Islet precursor cell (in vitro differentiated cells): ENCODE measurements around the gene TPSAB1.
"Not testable (repeated sequence)": the region's sequence is repeated elsewhere in the genome, so short reads cannot be mapped to it uniquely, and the experiment has no call there.

Source experiments
- DNase-seq: peaks from one replicate; pipeline ENCODE4 v3.0.0-alpha.2; 2018

Gene TPSAB1

DNA sequence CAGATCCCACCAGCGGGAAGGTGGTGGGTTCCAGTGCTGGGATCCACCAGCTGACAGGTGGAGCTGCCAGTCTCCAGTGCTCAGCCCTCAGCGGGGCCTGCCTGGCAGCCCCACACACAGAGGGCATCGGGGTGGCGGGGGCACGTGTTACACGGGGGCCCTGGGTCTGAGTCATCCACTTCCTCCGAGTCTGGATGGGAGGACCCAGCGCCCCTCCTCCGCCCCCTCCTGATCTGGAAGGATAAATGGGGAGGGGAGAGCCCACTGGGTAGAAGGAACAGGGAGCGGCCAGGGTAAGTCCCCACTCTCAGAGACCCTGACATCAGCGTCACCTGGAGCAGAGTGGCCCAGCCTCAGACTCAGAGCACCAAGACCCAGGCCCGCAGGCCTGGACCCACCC lies at the start of gene TPSAB1:
TSS of gene TPSAB1 (plus strand) at position 270 of the 400 bp plus-strand sequence. CDS start 234 bp downstream, outside the sequence.
- not testable (repeated sequence) for DNase-seq

GRCh38 chr16:1190789-1191188 lies 49.7 kb upstream of the TPSAB1 start:
- DNase-seq: not testable (repeated sequence)

DNA sequence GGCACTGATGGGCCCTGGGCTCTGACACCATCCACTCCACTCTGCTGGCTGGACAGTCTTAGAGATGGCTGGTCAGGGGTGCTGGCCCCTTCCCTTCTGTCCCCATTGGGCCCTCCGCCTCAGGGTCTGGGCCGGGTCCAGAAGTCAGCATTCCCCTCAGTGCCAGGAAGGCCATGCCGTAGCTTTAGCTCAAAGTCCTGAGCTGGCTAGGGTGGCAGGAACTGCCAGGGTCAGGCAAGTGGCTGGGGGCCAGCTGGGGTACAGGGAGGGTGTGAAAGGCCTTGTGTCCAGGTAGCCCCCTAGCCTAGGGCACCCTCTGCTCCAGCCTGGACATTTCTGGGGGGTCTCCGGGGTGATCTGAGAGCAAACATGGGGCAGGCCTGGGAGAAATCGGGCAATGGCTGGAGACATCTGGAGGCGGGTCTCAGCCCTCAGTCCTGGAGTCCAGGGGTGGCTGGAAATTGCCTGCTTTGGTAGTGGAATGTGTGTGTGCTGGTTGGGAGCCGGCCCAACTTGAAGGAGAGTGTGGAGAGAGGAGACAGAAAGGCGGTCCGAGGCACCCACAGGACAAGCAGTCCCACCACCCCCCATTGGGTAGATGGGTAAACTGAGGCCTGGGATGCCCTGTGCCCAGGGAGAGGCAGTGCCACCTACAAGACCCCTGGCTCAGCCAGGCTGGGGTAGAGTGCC lies 48.0 kb upstream of the TPSAB1 start:
- no peak for DNase-seq

- DNase-seq: no peak
These were observed 47.2 kb upstream of the TPSAB1 start for GRCh38 chr16:1193143-1193824.

DNA sequence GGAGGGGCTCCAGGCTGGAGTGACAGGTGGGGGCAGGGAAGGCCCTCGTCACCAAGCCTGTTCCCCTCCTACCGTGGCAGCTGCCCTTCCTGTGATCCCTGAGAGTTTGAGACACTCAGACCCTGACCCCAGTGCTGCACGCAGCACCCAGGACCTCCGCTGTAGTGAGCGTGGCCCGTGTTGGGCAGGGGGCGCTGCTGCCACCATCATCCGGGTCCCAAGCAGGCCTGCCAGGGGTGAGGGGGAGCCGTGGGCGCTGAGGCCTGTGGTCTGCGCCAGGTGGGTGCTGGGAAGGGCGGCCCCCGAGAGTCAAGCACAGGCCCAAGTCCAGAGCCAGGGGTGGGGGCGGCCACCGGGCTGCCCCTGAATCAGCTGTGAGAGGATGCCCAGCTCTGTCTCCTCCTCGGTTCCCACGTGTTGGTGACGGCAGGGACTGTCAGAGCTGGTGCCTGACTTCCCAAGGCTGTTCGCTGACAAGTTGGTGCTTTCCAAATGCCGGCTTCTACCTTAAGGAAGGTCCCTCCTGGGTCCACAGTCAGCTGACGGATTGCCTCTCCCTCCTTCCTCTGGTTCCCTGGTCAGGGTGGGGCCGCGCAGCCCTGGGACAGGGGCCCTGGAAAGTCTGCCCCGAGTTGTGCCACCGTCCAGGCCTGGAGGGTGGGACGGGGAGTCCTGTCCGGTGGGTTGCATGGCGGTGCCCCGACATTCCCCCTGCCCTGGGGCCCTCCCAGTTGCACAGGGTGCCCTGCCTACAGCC lies 46.5 kb upstream of the TPSAB1 start:
- no peak for DNase-seq

- no peak for DNase-seq
These were observed 45.7 kb upstream of the TPSAB1 start for GRCh38 chr16:1194665-1195392.

- no peak for DNase-seq
These were observed 45.2 kb upstream of the TPSAB1 start for GRCh38 chr16:1195393-1195666.

- DNase-seq: no peak
These were observed 44.0 kb upstream of the TPSAB1 start for GRCh38 chr16:1196494-1196893.

- no peak for DNase-seq
These were observed 43.2 kb upstream of the TPSAB1 start for GRCh38 chr16:1197237-1197866.

- no peak for DNase-seq
These were observed 42.3 kb upstream of the TPSAB1 start for GRCh38 chr16:1198194-1198593.

DNA sequence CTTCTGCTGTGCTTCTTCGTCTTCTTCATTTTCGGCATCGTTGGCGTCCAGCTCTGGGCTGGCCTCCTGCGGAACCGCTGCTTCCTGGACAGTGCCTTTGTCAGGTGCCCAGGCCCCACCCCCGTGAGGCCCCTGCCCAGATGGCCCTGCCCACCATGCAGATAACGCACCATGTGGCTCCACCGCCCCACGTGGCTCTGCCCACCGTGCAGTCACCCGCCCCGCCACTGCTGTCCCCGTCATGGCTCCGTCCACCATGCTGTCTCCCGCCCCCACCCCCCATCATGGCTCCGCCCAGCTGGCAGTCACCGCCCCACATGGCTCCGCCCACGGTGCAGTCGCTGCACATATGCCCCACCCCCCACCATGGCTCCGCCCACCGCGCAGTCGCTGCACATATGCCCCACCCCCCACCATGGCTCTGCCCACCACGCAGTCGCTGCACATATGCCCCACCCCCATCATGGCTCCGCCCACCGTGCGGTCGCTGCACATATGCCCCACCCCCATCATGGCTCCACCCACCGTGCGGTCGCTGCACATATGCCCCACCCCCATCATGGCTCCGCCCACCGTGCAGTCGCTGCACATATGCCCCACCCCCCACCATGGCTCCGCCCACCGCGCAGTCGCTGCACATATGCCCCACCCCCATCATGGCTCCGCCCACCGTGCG lies 41.7 kb upstream of the TPSAB1 start:
- DNase-seq: not testable (repeated sequence)

GRCh38 chr16:1199347-1200013 lies 41.0 kb upstream of the TPSAB1 start:
- DNase-seq: no peak

- DNase-seq: no peak
These were observed 40.4 kb upstream of the TPSAB1 start for GRCh38 chr16:1200014-1200627.

GRCh38 chr16:1201444-1201843 lies 39.1 kb upstream of the TPSAB1 start:
- DNase-seq: no peak

- no peak for DNase-seq
These were observed 38.2 kb upstream of the TPSAB1 start for GRCh38 chr16:1202274-1202673.

GRCh38 chr16:1204933-1205332 lies 35.6 kb upstream of the TPSAB1 start:
- no peak for DNase-seq

- no peak for DNase-seq
These were observed 34.2 kb upstream of the TPSAB1 start for GRCh38 chr16:1206326-1206725.

DNA sequence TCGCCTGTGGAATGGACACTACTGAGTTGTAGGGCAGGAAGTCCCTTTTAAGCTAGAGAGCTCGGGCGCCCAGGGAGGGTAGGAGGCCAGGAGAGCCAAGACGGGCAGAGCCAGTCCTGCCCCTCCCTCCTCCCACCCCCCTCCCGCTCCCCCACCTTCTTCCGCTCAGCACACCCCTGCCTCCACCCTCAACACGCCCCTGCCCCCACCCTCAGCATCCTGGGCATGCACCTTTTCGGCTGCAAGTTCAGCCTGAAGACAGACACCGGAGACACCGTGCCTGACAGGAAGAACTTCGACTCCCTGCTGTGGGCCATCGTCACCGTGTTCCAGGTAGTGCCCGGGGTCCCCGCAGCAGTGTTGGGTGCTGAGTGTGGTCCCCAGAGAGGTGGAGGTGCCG lies 33.7 kb upstream of the TPSAB1 start:
- DNase-seq: no peak

DNA sequence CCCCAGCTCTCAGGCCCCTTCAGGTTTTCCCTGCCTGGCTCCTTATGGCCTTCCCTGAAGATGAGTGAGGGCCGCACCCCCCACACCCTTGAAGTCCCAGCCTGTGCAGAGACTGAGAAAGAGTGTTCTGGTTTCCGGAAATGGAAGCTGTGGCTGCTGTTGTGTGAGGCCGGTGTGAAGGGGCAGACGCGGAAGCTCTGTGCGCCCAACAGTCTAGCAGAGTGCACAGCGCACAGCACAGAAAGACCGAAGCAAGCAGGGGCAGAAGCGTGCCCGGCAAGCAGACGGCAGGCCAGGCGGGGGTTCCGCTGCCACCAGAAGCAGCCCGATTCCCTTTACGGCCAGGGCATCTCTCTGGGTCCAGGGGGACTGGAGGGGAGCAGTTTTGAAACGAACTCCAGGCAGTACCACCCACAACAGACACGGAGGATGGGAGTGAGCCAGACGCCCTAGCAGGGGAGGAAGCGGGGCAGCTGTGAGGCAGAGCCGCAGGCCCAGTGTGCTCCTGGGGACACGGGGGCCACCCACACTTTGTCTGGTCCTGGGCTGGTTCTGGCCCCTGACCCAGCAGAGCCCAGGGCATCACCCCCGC lies 32.2 kb upstream of the TPSAB1 start:
- DNase-seq: no peak

GRCh38 chr16:1209081-1209480 lies 31.4 kb upstream of the TPSAB1 start:
- DNase-seq: no peak

DNA sequence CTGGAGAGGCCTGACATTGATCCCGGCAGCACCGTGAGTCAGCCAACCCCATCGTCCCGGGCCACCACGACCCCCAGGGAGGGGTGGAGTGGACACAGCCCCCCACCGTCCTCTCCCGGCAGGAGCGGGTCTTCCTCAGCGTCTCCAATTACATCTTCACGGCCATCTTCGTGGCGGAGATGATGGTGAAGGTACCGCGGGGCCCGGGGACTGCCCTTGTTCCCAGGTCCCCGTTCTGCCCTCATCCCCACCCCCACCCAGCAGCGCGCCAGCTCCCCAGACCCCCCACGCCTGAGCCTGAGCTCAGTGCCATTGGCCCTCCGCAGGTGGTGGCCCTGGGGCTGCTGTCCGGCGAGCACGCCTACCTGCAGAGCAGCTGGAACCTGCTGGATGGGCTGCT lies 30.0 kb upstream of the TPSAB1 start:
- DNase-seq: no peak
